Activated CD8-positive, alpha-beta T cell treated with anti-CD3 and anti-CD28 coated beads for 36 hours (primary cell): ENCODE data around the gene MRM1. TPM values are rescaled to one million over a fixed set of nuclear protein-coding genes. Genes with fewer than 3 reads are reported as not detected.

Experiments
- ATAC-seq: fragments of 200-7000 bp; cut with Tn5 transposase; one replicate; pipeline ENCODE4 v1.10.0; 2021; ENCODE audit warnings: mild to moderate bottlenecking, moderate library complexity
- CTCF ChIA-PET: fragments of 350-600 bp; sonication (Branson Sonifier 250); formaldehyde crosslinking; loops from one replicate; lab custom pipeline; 2021; ENCODE audit warnings: antibody characterized with exemption; lab: Charles Lee
- POLR2A ChIA-PET: fragments of 350-600 bp; sonication (Branson Sonifier 250); formaldehyde crosslinking; loops from one replicate; lab custom pipeline; 2021; ENCODE audit warnings: antibody characterized with exemption; lab: Charles Lee
- DNase-seq: peaks from one replicate; pipeline ENCODE4 v3.0.0-alpha.2; 2020
- H3K27ac Mint-ChIP-seq: one replicate; pipeline ENCODE4 v1.8.0; 2021; ENCODE audit warnings: mild to moderate bottlenecking, mixed read lengths
- H3K27me3 Mint-ChIP-seq: one replicate; pipeline ENCODE4 v1.8.0; 2021; ENCODE audit warnings: mixed read lengths
- H3K36me3 Mint-ChIP-seq: one replicate; pipeline ENCODE4 v1.8.0; 2021; ENCODE audit warnings: low read depth, mixed read lengths
- H3K4me1 Mint-ChIP-seq: one replicate; pipeline ENCODE4 v1.8.0; 2021; ENCODE audit warnings: low read depth, mixed read lengths
- H3K4me3 Mint-ChIP-seq: one replicate; pipeline ENCODE4 v1.8.0; 2021; ENCODE audit warnings: mild to moderate bottlenecking, moderate library complexity, mixed read lengths
- H3K9me3 Mint-ChIP-seq: one replicate; pipeline ENCODE4 v1.8.0; 2021; ENCODE audit warnings: mixed read lengths
- intact Hi-C: fragments of 100-400 bp; cut with micrococcal nuclease; formaldehyde crosslinking; loops from one replicate; pipeline ENCODE4 v1.10.0; 2022
- total RNA-seq, 2 experiments: library from RNA; stranded (reverse); gene quantifications; one replicate each; pipeline ENCODE4 v1.2.3, GENCODE V29; 2021
- TF ChIP-seq, protein P1 (sequence below): fragments of 200-600 bp; IDR thresholded peaks from one replicate; pipeline ENCODE4 v1.8.0; 2022; ENCODE audit warnings: antibody characterized with exemption, mild to moderate bottlenecking

MRM1 gene
- total RNA-seq, 2 experiments from 2014 or later = 24.5 to 27.4 TPM

DNA sequence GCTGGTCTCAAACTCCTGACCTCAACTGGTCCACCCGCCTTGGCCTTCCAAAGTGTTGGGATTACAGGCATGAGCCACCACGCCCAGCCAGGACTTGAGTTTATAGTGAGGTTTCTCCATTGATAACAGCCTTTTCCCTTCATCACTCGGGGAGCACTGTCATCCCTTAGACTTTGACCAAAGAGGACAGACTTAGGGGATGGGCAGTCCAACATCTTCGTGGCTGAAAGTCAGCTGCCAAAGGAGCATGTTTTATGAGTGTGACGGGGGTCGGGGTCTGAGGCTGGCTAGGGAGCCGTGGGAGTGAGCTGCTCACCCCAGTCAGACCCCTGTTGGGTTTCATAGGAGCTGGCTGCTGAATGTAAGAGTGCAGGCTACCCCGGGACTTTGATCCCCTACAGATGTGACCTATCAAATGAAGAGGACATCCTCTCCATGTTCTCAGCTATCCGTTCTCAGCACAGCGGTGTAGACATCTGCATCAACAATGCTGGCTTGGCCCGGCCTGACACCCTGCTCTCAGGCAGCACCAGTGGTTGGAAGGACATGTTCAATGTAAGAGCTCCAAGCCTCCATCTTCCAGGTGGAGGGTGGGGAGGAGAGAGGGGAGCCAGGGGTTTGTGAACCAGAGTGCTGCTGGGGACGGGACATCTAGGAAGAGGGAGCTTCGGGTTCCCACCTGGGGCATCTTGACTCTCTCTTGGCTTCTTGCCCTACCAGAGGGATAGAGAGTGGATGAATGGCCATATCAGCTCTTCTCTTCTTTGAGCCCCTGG is 6.6 kb upstream of the MRM1 start:
- no peaks in the 10 kb centered on the region for H3K27me3 Mint-ChIP-seq
- no peaks in the 10 kb centered on the region for H3K9me3 Mint-ChIP-seq
- CTCF ChIA-PET = interaction anchor here (0.8 kb wide), 1 partner anchor 10 kb away, joined by 3 read pairs; no protein-coding TSS in a partner anchor
- DNase-seq (no peak), ATAC-seq (no peak)
- H3K36me3 Mint-ChIP-seq = peaks cover 9% of the 10 kb centered on the region
- no peak overlapping the region for H3K4me3 Mint-ChIP-seq
- POLR2A ChIA-PET = interaction anchor here (0.6 to 3.9 kb wide), 2 partner anchors 7 to 61 kb away, joined by 3 to 21 read pairs; partner anchors contain the start of gene MRM1
- no peak overlapping the region for H3K27ac Mint-ChIP-seq
- TF ChIP-seq, protein P1, sequence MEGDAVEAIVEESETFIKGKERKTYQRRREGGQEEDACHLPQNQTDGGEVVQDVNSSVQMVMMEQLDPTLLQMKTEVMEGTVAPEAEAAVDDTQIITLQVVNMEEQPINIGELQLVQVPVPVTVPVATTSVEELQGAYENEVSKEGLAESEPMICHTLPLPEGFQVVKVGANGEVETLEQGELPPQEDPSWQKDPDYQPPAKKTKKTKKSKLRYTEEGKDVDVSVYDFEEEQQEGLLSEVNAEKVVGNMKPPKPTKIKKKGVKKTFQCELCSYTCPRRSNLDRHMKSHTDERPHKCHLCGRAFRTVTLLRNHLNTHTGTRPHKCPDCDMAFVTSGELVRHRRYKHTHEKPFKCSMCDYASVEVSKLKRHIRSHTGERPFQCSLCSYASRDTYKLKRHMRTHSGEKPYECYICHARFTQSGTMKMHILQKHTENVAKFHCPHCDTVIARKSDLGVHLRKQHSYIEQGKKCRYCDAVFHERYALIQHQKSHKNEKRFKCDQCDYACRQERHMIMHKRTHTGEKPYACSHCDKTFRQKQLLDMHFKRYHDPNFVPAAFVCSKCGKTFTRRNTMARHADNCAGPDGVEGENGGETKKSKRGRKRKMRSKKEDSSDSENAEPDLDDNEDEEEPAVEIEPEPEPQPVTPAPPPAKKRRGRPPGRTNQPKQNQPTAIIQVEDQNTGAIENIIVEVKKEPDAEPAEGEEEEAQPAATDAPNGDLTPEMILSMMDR = no peak
- peaks cover 26% of the 10 kb centered on the region for H3K4me1 Mint-ChIP-seq
- intact Hi-C loops = no loop called here

GRCh38 chr17:36597226-36597625 is 4.2 kb upstream of the MRM1 start:
- peaks cover 5% of the 10 kb centered on the region for H3K36me3 Mint-ChIP-seq
- H3K4me1 Mint-ChIP-seq = peaks cover 22% of the 10 kb centered on the region
- ATAC-seq (no peak), DNase-seq (no peak)
- TF ChIP-seq, protein P1 = no peak
- no peak overlapping the region for H3K27ac Mint-ChIP-seq
- intact Hi-C loops = no loop called here
- ChIA-PET POLR2A (no interaction called here), CTCF (no interaction called here)
- H3K27me3 Mint-ChIP-seq = no peaks in the 10 kb centered on the region
- no peaks in the 10 kb centered on the region for H3K9me3 Mint-ChIP-seq
- H3K4me3 Mint-ChIP-seq = no peak overlapping the region

DNA sequence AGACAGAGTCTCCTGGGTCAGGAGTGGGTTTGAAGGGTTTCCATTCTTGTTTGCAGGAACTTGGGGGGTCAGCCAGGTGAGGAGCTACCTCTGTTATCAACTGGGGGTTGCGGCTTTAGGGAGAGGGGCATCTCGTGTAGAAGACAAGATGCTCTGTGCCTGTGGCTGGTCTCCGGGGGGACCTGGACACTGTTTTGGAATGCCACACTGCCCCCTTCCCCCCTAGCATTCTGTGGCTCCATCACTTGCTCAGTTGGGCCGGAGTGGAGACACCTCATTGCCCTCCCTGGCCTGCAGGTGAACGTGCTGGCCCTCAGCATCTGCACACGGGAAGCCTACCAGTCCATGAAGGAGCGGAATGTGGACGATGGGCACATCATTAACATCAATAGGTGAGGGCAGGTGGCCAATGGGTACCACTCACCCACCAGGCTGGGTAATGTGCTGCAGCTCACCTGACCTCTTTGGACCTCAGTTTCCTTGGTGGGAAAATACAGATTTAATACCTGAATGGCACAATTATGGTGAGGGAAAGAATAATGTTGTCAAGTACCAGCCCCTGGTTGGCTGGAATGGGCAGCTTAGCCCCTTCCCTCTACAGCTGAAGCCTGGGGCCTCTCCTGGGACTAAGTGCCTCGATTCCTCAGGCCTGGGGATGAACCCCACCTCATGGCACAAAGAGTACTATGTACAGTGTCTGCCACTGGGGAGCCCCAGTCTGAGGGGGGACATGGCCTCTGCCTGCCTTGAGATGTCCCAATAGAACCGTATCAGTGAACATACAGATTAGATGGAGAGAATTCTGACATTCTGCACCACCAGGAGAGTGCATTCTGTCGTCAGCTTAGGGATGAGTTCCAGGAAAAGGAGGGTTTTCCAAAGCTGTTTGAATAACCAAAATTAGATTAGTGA is 3.3 kb upstream of the MRM1 start:
- Mint-ChIP-seq H3K27ac (no peak overlapping the region), H3K36me3 (peaks cover 5% of the 10 kb centered on the region), H3K4me3 (no peak overlapping the region), H3K27me3 (no peaks in the 10 kb centered on the region), H3K4me1 (peaks cover 16% of the 10 kb centered on the region), H3K9me3 (no peaks in the 10 kb centered on the region)
- ATAC-seq (no peak), DNase-seq (no peak)
- ChIA-PET POLR2A (interaction anchor here (1.1 kb wide), 1 partner anchor 9 kb away, joined by 3 read pairs; no protein-coding TSS in a partner anchor), CTCF (interaction anchor here (1.5 kb wide), 1 partner anchor 8 kb away, joined by 4 read pairs; no protein-coding TSS in a partner anchor)
- intact Hi-C loops = no loop called here
- TF ChIP-seq, protein P1 = no peak

GRCh38 chr17:36598951-36599401 is 2.4 kb upstream of the MRM1 start:
- POLR2A ChIA-PET = interaction anchor here (1.1 to 1.4 kb wide), 3 partner anchors 12 to 53 kb away, joined by 3 to 4 read pairs (median 3); no protein-coding TSS in a partner anchor
- CTCF ChIA-PET = interaction anchor here (1.5 kb wide), 1 partner anchor 9 kb away, joined by 4 read pairs; no protein-coding TSS in a partner anchor

More at GRCh38 chr17:36598951-36599401, 2.4 kb upstream of the MRM1 start:
- DNase-seq (no peak), ATAC-seq (no peak)
- Mint-ChIP-seq H3K27ac (no peak overlapping the region), H3K36me3 (peaks cover 6% of the 10 kb centered on the region), H3K4me3 (no peak overlapping the region), H3K9me3 (no peaks in the 10 kb centered on the region), H3K27me3 (no peaks in the 10 kb centered on the region), H3K4me1 (peaks cover 17% of the 10 kb centered on the region)
- intact Hi-C loops = no loop called here
- TF ChIP-seq, protein P1 = no peak
